ENCODE results near the gene AHDC1. TPM values are rescaled to one million over a fixed set of nuclear protein-coding genes. Genes with fewer than 3 reads are reported as not detected.

Gene AHDC1
- total RNA-seq, 1 donor from 2014 or later = 7.0 TPM

DNA sequence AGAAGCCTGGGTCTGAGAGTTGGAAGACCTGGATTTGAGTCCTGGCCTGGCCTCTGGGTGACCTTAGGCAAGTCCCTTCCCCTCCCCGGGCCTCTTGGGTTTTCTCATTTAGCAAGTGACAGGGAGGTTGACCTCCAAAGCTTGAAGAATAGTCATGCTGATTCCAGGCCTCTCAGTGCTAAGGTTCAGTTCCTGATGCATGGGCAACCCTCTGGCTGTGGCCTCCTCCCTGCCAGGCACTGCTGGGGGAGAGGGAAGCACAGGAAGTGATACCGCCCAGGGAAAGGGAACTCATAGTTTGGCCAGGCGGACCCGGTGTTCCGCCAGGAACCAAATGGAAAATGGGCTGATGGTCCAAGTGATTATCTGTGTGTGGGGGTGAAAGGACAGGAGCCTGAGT is 90.4 kb downstream of the AHDC1 start:
- peak overlapping the region; percentile 87 for H3K27ac Mint-ChIP-seq
- no peaks in the 10 kb centered on the region for H3K9me3 Mint-ChIP-seq

DNA sequence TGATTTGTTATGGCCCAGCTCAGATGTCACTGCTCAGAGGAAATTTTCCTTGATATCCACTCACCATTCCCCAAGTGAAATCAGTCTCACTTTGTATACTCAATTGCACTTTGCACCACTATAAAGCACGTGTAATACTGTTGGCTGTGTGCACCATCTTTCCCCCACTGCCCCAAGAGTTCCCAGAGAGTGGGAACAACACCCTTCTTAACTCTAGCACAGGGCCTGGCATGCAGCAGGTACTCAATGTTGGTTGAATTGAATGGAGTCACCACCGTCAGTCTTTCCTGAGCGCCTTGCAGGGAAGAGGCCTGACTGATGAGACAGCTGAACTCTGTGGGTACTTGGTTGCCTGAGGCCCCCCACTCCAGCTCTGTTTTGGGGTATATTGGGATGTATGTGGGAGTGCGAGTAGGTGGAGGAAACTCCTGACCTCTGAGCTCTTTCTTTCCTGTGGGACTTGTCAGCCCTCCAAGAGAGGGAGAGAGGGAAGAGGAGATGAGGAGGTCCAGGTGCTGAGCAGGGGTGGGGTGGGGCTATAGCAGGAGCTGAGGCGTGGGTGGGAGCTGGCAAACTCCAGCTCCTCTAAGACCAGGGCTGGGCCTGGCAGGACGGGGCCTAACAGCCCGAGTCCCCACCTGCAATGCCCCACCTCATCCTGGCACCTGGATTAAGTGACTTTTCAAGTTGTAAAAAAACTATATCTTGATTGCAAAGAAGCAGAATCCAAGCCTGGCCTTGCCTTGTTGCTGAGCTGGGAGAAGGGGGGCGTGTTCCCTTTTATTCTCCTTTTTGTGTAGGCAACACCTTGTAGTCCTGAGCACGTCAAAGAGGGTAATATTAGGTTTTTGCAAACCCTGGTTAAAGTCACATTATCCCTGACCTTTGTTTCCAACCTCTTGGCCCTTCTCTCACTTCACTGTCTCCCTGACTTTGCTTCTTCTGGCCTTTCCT is 94.5 kb downstream of the AHDC1 start:
- Histone ChIP-seq H3K79me2 (ENCODE audit: low read depth) (no peaks in the 10 kb centered on the region), H2AFZ (replicated peaks) (no peak overlapping the region), H3K27ac (no peak overlapping the region), H3K4me1 (peaks cover 15% of the 10 kb centered on the region), H4K20me1 (ENCODE audit: low read depth) (no peaks in the 10 kb centered on the region), H3K4me2 (no peak overlapping the region), H3K9ac (no peak overlapping the region), H3K4me3 (no peak overlapping the region), H3K27me3 (no peaks in the 10 kb centered on the region), H3F3A (ENCODE audit: low read depth) (peaks cover 17% of the 10 kb centered on the region), H3K9me3 (ENCODE audit: low read depth) (no peaks in the 10 kb centered on the region), H3K36me3 (no peaks in the 10 kb centered on the region)
- Mint-ChIP-seq H3K4me3 (peak overlapping the region; percentile 48), H3K36me3 (no peaks in the 10 kb centered on the region), H3K4me1 (peaks cover 42% of the 10 kb centered on the region), H3K27me3 (ENCODE audit: insufficient read depth, low read depth) (peaks cover 12% of the 10 kb centered on the region), H3K9me3 (no peaks in the 10 kb centered on the region), H3K27ac (peak overlapping the region; percentile 88)
- DNase-seq (ENCODE audit: low spot score) = no peak
- TF ChIP-seq, protein P1, sequence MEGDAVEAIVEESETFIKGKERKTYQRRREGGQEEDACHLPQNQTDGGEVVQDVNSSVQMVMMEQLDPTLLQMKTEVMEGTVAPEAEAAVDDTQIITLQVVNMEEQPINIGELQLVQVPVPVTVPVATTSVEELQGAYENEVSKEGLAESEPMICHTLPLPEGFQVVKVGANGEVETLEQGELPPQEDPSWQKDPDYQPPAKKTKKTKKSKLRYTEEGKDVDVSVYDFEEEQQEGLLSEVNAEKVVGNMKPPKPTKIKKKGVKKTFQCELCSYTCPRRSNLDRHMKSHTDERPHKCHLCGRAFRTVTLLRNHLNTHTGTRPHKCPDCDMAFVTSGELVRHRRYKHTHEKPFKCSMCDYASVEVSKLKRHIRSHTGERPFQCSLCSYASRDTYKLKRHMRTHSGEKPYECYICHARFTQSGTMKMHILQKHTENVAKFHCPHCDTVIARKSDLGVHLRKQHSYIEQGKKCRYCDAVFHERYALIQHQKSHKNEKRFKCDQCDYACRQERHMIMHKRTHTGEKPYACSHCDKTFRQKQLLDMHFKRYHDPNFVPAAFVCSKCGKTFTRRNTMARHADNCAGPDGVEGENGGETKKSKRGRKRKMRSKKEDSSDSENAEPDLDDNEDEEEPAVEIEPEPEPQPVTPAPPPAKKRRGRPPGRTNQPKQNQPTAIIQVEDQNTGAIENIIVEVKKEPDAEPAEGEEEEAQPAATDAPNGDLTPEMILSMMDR (IDR thresholded peaks at IDR 0.05) = no peak

More for the DNA sequence above, 90.4 kb downstream of the AHDC1 start:
- Histone ChIP-seq H3K4me3 (no peak overlapping the region), H3K79me2 (ENCODE audit: low read depth) (no peaks in the 10 kb centered on the region), H3K27me3 (no peaks in the 10 kb centered on the region), H4K20me1 (ENCODE audit: low read depth) (no peaks in the 10 kb centered on the region), H3K9me3 (ENCODE audit: low read depth) (no peaks in the 10 kb centered on the region), H3K9ac (no peak overlapping the region), H3K4me1 (peaks cover 15% of the 10 kb centered on the region), H3F3A (ENCODE audit: low read depth) (peaks cover 5% of the 10 kb centered on the region), H3K27ac (no peak overlapping the region), H3K36me3 (no peaks in the 10 kb centered on the region), H3K4me2 (no peak overlapping the region), H2AFZ (replicated peaks) (no peak overlapping the region)
- H3K4me1 Mint-ChIP-seq = peaks cover 45% of the 10 kb centered on the region
- no peak for DNase-seq (ENCODE audit: low spot score)
- no peak overlapping the region for H3K4me3 Mint-ChIP-seq
- no peaks in the 10 kb centered on the region for H3K36me3 Mint-ChIP-seq
- TF ChIP-seq EZH2phosphoT487 (IDR thresholded peaks at IDR 0.05) (no peak), EZH2 (IDR thresholded peaks at IDR 0.05) (no peak)
- TF ChIP-seq, protein P1 (IDR thresholded peaks at IDR 0.05) = no peak
- H3K27me3 Mint-ChIP-seq (ENCODE audit: insufficient read depth, low read depth) = peaks cover 13% of the 10 kb centered on the region

DNA sequence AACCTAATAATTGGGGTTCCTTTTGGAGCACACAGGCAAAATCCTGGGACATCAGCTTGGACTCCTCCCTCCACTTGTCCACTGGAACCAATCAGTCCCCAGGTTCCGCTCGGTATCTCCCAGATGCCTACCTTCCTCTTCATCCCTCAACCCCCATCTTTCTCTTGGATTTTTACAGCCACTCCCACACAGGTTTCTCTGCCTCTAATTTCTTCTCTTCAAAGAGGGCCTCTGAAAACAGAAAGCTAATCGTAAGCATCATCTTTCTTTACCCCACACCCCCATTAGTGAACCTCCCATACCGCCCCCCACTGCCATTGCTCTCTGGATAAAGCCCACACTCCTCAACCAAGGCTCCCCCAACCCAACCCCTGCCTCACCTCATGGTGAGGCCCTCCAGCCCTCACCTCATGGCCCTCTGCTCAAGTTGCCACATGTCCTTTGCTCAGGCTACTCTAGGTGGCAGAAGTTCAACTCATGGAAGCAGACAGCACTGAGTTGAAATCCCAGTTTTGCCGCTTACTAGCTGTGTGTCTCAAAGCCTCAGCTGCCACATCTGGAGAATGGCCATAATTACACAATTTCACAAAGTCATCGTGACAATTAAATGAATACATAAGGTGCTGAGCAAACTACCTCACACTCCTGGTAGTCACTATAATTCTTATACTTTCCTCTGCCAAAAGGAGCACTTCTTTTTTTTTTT is 95.8 kb downstream of the AHDC1 start:
- H3K27ac ChIP-seq = no peak overlapping the region
- H3K79me2 ChIP-seq (ENCODE audit: low read depth) = no peaks in the 10 kb centered on the region
- H2AFZ ChIP-seq (replicated peaks) = no peak overlapping the region
- DNase-seq (ENCODE audit: low spot score) = no peak
- H3K4me1 ChIP-seq = peaks cover 18% of the 10 kb centered on the region
- H3K27me3 Mint-ChIP-seq (ENCODE audit: insufficient read depth, low read depth) = peaks cover 8% of the 10 kb centered on the region
- H3K4me2 ChIP-seq = no peak overlapping the region
- H3K36me3 ChIP-seq = no peaks in the 10 kb centered on the region
- TF ChIP-seq, protein P1 (IDR thresholded peaks at IDR 0.05) = peak; percentile 10
- TF ChIP-seq EZH2phosphoT487 (IDR thresholded peaks at IDR 0.05) = no peak
- H3K9ac ChIP-seq = no peak overlapping the region
- H3K4me3 Mint-ChIP-seq = peak overlapping the region; percentile 15
- no peaks in the 10 kb centered on the region for H3K9me3 ChIP-seq (ENCODE audit: low read depth)
- H3K4me1 Mint-ChIP-seq = peaks cover 51% of the 10 kb centered on the region
- no peaks in the 10 kb centered on the region for H3K9me3 Mint-ChIP-seq
- H3K27ac Mint-ChIP-seq = peak overlapping the region; percentile 89
- no peaks in the 10 kb centered on the region for H3K36me3 Mint-ChIP-seq
- H3K27me3 ChIP-seq = no peaks in the 10 kb centered on the region
- no peaks in the 10 kb centered on the region for H4K20me1 ChIP-seq (ENCODE audit: low read depth)
- H3F3A ChIP-seq (ENCODE audit: low read depth) = peaks cover 27% of the 10 kb centered on the region
- no peak overlapping the region for H3K4me3 ChIP-seq

Data from neural progenitor cell (in vitro differentiated cells).